Tibial nerve (tissue), 4 donors: ENCODE measurements around the gene OR6C75.

Experiments used
- EP300 ChIP-seq, 2 donors: sonication (generic); formaldehyde crosslinking; IDR thresholded peaks; one replicate each; pipeline ENCODE4 v1.6.1; 2017; ENCODE audit warnings: antibody characterized with exemption in 2 of 2, mild to moderate bottlenecking in 1 of 2
- TF ChIP-seq, protein P1 (sequence below), 5 experiments: fragments of 200-600 bp in 3 of 5; fragments of 450-650 bp in 2 of 5; sonication (generic) in 3 of 5; IDR thresholded peaks; one replicate each; pipeline ENCODE4 v1.5.1; 2016 to 2019; ENCODE audit warnings: antibody characterized with exemption in 5 of 5, mild to moderate bottlenecking in 3 of 5, moderate library complexity in 2 of 5

DNA sequence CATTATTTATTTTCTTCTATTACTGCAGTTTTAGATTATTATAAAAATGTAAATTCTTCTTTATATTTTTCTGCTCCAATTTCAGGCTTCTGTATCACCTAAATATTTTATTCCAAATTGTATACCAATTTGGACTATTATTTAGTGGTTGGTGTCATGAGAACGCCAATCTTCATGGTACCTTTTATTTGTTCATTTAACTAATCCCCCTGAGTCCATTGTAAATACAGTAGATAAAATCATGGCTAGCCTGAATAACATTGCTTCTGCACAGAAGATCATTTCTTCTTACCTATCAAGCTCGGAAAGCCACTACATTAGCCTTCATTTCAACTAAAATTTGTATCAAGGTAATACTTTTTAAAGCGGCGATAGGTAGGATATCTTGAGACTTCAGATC is at the start of gene OR6C75:
- TF ChIP-seq EP300 (IDR thresholded peaks at IDR 0.05) = no peak
- TF ChIP-seq, protein P1, sequence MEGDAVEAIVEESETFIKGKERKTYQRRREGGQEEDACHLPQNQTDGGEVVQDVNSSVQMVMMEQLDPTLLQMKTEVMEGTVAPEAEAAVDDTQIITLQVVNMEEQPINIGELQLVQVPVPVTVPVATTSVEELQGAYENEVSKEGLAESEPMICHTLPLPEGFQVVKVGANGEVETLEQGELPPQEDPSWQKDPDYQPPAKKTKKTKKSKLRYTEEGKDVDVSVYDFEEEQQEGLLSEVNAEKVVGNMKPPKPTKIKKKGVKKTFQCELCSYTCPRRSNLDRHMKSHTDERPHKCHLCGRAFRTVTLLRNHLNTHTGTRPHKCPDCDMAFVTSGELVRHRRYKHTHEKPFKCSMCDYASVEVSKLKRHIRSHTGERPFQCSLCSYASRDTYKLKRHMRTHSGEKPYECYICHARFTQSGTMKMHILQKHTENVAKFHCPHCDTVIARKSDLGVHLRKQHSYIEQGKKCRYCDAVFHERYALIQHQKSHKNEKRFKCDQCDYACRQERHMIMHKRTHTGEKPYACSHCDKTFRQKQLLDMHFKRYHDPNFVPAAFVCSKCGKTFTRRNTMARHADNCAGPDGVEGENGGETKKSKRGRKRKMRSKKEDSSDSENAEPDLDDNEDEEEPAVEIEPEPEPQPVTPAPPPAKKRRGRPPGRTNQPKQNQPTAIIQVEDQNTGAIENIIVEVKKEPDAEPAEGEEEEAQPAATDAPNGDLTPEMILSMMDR (IDR thresholded peaks at IDR 0.05) = no peak
